Astrocyte of the cerebellum (primary cell): ENCODE measurements around the gene KDM8.

Experiments
- DNase-seq: peaks from one replicate; pipeline ENCODE4 v3.0.0-alpha.2; 2011; ENCODE audit warnings: low read depth
- H3K4me3 ChIP-seq: 2 replicates; pipeline ENCODE4 v1.5.1; 2011; ENCODE audit warnings: mild to moderate bottlenecking, low read depth, low read length, moderate library complexity
- CTCF ChIP-seq: IDR thresholded peaks from 2 replicates; pipeline ENCODE4 v1.5.1; 2012; ENCODE audit warnings: low read length, low read depth, moderate library complexity, mild to moderate bottlenecking; ENCODE audit errors: missing control alignments
- in situ Hi-C: cut with HindIII; loops from 2 replicates; pipeline ENCODE4 v1.10.0; 2017; ENCODE audit warnings: low sequenced_read_pairs

KDM8 gene

GRCh38 chr16:27220120-27220519 lies 16.8 kb downstream of the KDM8 start:
- no peak for DNase-seq
- in situ Hi-C loops: no loop called here
- no peak overlapping the region for H3K4me3 ChIP-seq
- no peak for TF ChIP-seq CTCF

- in situ Hi-C loops: no loop called here
- TF ChIP-seq CTCF: no peak
- no peak for DNase-seq
Observed at GRCh38 chr16:27220527-27220926, 17.2 kb downstream of the KDM8 start.

GRCh38 chr16:27220991-27221390 lies 17.7 kb downstream of the KDM8 start:
- no peak for DNase-seq
- H3K4me3 ChIP-seq: no peak overlapping the region
- TF ChIP-seq CTCF: no peak
- in situ Hi-C loops: no loop called here

More at GRCh38 chr16:27220527-27220926, 17.2 kb downstream of the KDM8 start:
- H3K4me3 ChIP-seq: no peak overlapping the region

GRCh38 chr16:27221576-27222248 lies 18.4 kb downstream of the KDM8 start:
- H3K4me3 ChIP-seq: no peak overlapping the region

GRCh38 chr16:27222249-27223225 lies 19.2 kb downstream of the KDM8 start:
- no peak for DNase-seq
- in situ Hi-C loops: no loop called here
- TF ChIP-seq CTCF: no peak
- H3K4me3 ChIP-seq: no peak overlapping the region

More at GRCh38 chr16:27221576-27222248, 18.4 kb downstream of the KDM8 start:
- in situ Hi-C loops: no loop called here
- DNase-seq: no peak
- no peak for TF ChIP-seq CTCF

GRCh38 chr16:27223226-27223610 lies 19.9 kb downstream of the KDM8 start:
- in situ Hi-C loops: no loop called here
- no peak for TF ChIP-seq CTCF
- DNase-seq: no peak

More at GRCh38 chr16:27223226-27223610, 19.9 kb downstream of the KDM8 start:
- H3K4me3 ChIP-seq: no peak overlapping the region
